MCF 10A (cell line): Measurements from ENCODE around the gene PKNOX2. TPM values are rescaled to one million over a fixed set of nuclear protein-coding genes. Genes with fewer than 3 reads are reported as not detected.

Experiments used
- BruUV-seq: library from RNA; stranded (reverse); fragments of 400-500 nt; replicated peaks from 2 replicates; lab custom pipeline; 2021; lab: Mats Ljungman, UMichigan
- CTCF ChIA-PET: fragments of 300-600 bp; sonication (Branson Sonifier 250); formaldehyde crosslinking; extraction: SDS; loops from one replicate; lab custom pipeline; 2021; ENCODE audit warnings: antibody characterized with exemption, inconsistent platforms; lab: Yijun Ruan, JAX
- POLR2A ChIA-PET: fragments of 300-600, 350-650 bp; sonication (Branson Sonifier 250); formaldehyde crosslinking; extraction: SDS; loops from one replicate; lab custom pipeline; 2020; ENCODE audit warnings: antibody characterized with exemption, inconsistent platforms; lab: Yijun Ruan, JAX
- DNase-seq: peaks from one replicate; pipeline ENCODE4 v3.0.0-alpha.2; 2018; ENCODE audit not compliant: unreplicated experiment
- H3K27ac Mint-ChIP-seq: one replicate; pipeline ENCODE4 v1.8.0; 2022; ENCODE audit warnings: mild to moderate bottlenecking, low read depth, mixed read lengths; ENCODE audit not compliant: unreplicated experiment
- H3K27me3 Mint-ChIP-seq: one replicate; pipeline ENCODE4 v1.8.0; 2022; ENCODE audit warnings: mixed read lengths; ENCODE audit not compliant: insufficient read depth, unreplicated experiment
- H3K36me3 Mint-ChIP-seq: one replicate; pipeline ENCODE4 v1.8.0; 2022; ENCODE audit warnings: mild to moderate bottlenecking, moderate library complexity, mixed read lengths; ENCODE audit not compliant: insufficient read depth, unreplicated experiment
- H3K4me1 Mint-ChIP-seq: one replicate; pipeline ENCODE4 v1.8.0; 2022; ENCODE audit warnings: mixed read lengths; ENCODE audit not compliant: insufficient read depth, unreplicated experiment
- H3K4me3 Mint-ChIP-seq: one replicate; pipeline ENCODE4 v1.8.0; 2022; ENCODE audit warnings: mild to moderate bottlenecking, moderate library complexity, mixed read lengths; ENCODE audit not compliant: unreplicated experiment
- H3K9me3 Mint-ChIP-seq: one replicate; pipeline ENCODE4 v1.8.0; 2022; ENCODE audit warnings: mixed read lengths; ENCODE audit not compliant: unreplicated experiment
- intact Hi-C: fragments of 100-400 bp; cut with micrococcal nuclease; formaldehyde crosslinking; loops from 2 replicates; pipeline ENCODE4 v1.14.1; 2022
- total RNA-seq: library from RNA; stranded (reverse); gene quantifications from 2 replicates; pipeline ENCODE4 v1.2.3, GENCODE V29; 2022
- TF ChIP-seq, protein P1 (sequence below): fragments of 200-600 bp; IDR thresholded peaks from one replicate; pipeline ENCODE4 v1.8.0; 2022; ENCODE audit warnings: antibody characterized with exemption, mild to moderate bottlenecking; ENCODE audit not compliant: unreplicated experiment

Gene PKNOX2
- total RNA-seq, 1 experiment from 2014 or later = not detected

DNA sequence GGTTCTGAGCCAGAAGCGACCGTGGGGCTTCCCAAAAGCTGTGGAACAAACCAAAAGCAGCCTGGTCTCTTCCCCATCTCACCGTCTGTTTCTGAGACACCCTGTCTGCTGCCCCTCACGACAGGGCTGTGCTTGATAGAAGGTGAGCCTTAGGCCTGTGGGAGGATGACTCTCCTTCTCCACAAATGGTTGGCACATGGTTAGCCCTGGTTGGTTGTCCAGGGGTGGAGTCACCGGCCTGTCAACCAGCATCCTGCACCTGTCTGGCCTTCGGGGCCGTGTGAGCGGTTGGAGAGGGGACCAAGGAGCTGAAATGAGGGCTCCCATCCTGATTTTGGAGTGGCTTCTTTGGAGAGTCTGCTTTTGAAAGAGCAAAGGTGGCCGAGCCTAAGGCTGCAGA, 135.3 kb downstream of the PKNOX2 start:
- Mint-ChIP-seq H3K36me3 (no peaks in the 10 kb centered on the region), H3K4me1 (peaks cover 15% of the 10 kb centered on the region), H3K4me3 (no peak overlapping the region), H3K27ac (peak overlapping the region; percentile 2), H3K27me3 (no peaks in the 10 kb centered on the region), H3K9me3 (no peaks in the 10 kb centered on the region)
- DNase-seq = no peak
- BruUV-seq = no TSS peak
- intact Hi-C loops = no loop called here
- CTCF ChIA-PET = interaction anchor here (0.7 to 1.9 kb wide), 2 partner anchors 45 to 46 kb away, joined by 3 to 7 read pairs; no protein-coding TSS in a partner anchor
- POLR2A ChIA-PET = interaction anchor here (0.6 to 1.5 kb wide), 2 partner anchors 229 to 1059 kb away, joined by 3 to 5 read pairs; no protein-coding TSS in a partner anchor
- TF ChIP-seq, protein P1, sequence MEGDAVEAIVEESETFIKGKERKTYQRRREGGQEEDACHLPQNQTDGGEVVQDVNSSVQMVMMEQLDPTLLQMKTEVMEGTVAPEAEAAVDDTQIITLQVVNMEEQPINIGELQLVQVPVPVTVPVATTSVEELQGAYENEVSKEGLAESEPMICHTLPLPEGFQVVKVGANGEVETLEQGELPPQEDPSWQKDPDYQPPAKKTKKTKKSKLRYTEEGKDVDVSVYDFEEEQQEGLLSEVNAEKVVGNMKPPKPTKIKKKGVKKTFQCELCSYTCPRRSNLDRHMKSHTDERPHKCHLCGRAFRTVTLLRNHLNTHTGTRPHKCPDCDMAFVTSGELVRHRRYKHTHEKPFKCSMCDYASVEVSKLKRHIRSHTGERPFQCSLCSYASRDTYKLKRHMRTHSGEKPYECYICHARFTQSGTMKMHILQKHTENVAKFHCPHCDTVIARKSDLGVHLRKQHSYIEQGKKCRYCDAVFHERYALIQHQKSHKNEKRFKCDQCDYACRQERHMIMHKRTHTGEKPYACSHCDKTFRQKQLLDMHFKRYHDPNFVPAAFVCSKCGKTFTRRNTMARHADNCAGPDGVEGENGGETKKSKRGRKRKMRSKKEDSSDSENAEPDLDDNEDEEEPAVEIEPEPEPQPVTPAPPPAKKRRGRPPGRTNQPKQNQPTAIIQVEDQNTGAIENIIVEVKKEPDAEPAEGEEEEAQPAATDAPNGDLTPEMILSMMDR = no peak

DNA sequence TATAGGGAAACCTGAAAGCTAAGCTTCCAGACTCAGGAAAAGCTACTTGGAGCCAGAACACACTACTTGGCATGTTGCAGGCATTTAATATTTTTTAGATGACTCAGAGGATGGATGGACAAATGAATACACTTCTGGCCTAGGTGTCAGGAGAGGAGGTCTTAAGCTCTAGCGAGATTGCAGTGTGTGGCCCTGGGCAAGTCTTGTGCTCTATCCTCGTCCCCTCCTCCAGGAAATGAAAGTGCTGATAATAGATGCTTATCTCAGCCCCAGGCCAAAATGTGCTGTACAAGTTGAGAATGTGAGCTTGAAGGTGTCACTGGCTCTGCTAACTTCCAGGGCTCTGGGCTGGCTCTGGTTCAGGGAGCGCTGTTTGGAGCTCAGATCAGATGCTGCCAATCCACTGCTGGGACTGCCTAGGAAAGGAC, 136.3 kb downstream of the PKNOX2 start:
- no peaks in the 10 kb centered on the region for H3K9me3 Mint-ChIP-seq

DNA sequence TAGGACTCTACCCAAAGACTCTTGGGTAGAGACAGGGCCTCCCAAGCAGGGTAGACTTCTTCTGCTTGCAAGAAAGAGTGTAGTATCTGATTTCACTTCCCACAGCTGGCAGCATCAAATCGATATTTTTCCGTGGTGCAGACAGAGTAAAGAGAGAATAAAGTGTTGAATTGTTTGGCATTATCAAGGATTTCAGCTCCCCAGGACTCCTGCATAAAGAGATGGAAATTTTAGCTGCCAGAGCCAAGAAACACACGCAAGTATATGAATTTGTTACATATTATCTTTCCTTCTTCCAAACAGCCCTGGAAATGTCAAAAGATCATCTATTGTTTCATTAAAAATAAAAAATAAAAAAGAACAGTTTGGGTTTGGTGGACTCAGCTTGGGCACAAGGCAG, 136.8 kb downstream of the PKNOX2 start:
- TF ChIP-seq, protein P1 = no peak
- Mint-ChIP-seq H3K4me3 (no peak overlapping the region), H3K4me1 (peaks cover 15% of the 10 kb centered on the region), H3K27ac (peak overlapping the region; percentile 2), H3K36me3 (no peaks in the 10 kb centered on the region), H3K27me3 (no peaks in the 10 kb centered on the region), H3K9me3 (no peaks in the 10 kb centered on the region)
- POLR2A ChIA-PET = interaction anchor here (0.6 to 1.5 kb wide), 6 partner anchors 11 to 465 kb away, joined by 3 to 12 read pairs (median 5); partner anchors contain the start of gene TMEM218
- intact Hi-C loops = no loop called here
- CTCF ChIA-PET = interaction anchor here (0.6 to 1.9 kb wide), 4 partner anchors 44 to 209 kb away, joined by 3 to 7 read pairs (median 3); no protein-coding TSS in a partner anchor
- BruUV-seq = no TSS peak
- DNase-seq = no peak

More for the DNA sequence above, 136.3 kb downstream of the PKNOX2 start:
- ChIA-PET POLR2A (interaction anchor here (0.6 to 1.5 kb wide), 6 partner anchors 10 to 464 kb away, joined by 3 to 12 read pairs (median 5); partner anchors contain the start of gene TMEM218), CTCF (interaction anchor here (0.6 to 1.9 kb wide), 4 partner anchors 10 to 209 kb away, joined by 3 to 7 read pairs (median 3); no protein-coding TSS in a partner anchor)
- no TSS peak for BruUV-seq
- Mint-ChIP-seq H3K27me3 (no peaks in the 10 kb centered on the region), H3K27ac (peak overlapping the region; percentile 2), H3K36me3 (no peaks in the 10 kb centered on the region), H3K4me1 (peaks cover 15% of the 10 kb centered on the region), H3K4me3 (no peak overlapping the region)
- intact Hi-C loops = no loop called here
- TF ChIP-seq, protein P1 = no peak
- peak; percentile 89 for DNase-seq

DNA sequence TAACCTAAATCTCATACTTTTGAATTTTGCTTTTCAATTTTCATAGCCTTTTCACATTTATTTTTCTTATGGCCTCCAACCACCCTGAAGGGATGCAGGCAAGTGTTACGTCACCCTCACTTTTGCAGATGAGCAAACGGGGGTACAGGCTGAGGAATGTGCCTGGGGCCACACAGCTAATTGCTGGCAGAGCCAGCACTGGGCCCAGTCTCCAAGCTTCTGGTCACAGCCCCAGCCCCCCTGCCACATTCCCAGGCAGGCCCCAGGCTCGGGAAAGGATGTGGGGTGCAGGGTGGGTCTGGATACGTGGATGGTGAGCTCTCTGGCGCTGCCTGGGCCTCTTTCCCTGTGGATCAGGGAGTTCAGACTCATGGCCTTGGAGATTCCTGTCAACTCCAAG, 138.6 kb downstream of the PKNOX2 start:
- CTCF ChIA-PET = interaction anchor here (0.6 to 1.7 kb wide), 8 partner anchors 9 to 427 kb away, joined by 3 to 5 read pairs (median 3); partner anchors contain the start of gene PKNOX2
- intact Hi-C loops = no loop called here
- TF ChIP-seq, protein P1 = no peak
- peaks cover 15% of the 10 kb centered on the region for H3K4me1 Mint-ChIP-seq
- no peaks in the 10 kb centered on the region for H3K27me3 Mint-ChIP-seq
- POLR2A ChIA-PET = no interaction called here
- no peaks in the 10 kb centered on the region for H3K9me3 Mint-ChIP-seq
- DNase-seq = no peak
- H3K27ac Mint-ChIP-seq = no peak overlapping the region
- no peak overlapping the region for H3K4me3 Mint-ChIP-seq
- no peaks in the 10 kb centered on the region for H3K36me3 Mint-ChIP-seq
- BruUV-seq = no TSS peak
